ENCODE measurements around the gene S100A5. TPM values are rescaled to one million over a fixed set of nuclear protein-coding genes. Genes with fewer than 3 reads are reported as not detected.
A peak's percentile ranks its signal among the peaks of the same experiment; 100 is the strongest.

The S100A5 gene
- polyA plus RNA-seq, 2 of the 4 experiments (the other 2 are of a cell fraction), result 0.45 to 0.68 TPM

- Histone ChIP-seq H3K4me1 (peaks cover 39% of the 10 kb centered on the region), H3K27ac (peak overlapping the region; percentile 87), H3K9me3 (no peaks in the 10 kb centered on the region), H3K4me3 (no peak overlapping the region), H3K4me2 (peak overlapping the region; percentile 78; the same call in 2 of the 3 replicates)
- ChIA-PET POLR2A (no interaction called here), CTCF (interaction anchor here (0.7 to 13.0 kb wide), 13 partner anchors 8 to 168 kb away, joined by 3 to 273 read pairs (median 6); partner anchors contain the start of genes S100A2, S100A6 and S100A9)
- no peak for DNase-seq (ENCODE audit: low read depth in 1 of 2, low spot score in 1 of 2)
- ATAC-seq, result no peak
- no peak for FAIRE-seq
- no peak for TF ChIP-seq E2F6 (IDR thresholded peaks at IDR 0.05; ENCODE audit: borderline replicate concordance, low read depth)
- no peak for TF ChIP-seq CHD4 (IDR thresholded peaks at IDR 0.05; ENCODE audit: borderline replicate concordance)
- TF ChIP-seq CBX2 (IDR thresholded peaks at IDR 0.05; ENCODE audit: borderline replicate concordance, low read depth), result no peak
- TF ChIP-seq NPAS2 (CRISPR knock-in tag; IDR thresholded peaks at IDR 0.05; ENCODE audit: borderline replicate concordance), result no peak
- TF ChIP-seq ESRRA (IDR thresholded peaks at IDR 0.05; ENCODE audit: borderline replicate concordance, low read length), result no peak
- no peak for TF ChIP-seq BCL3 (IDR thresholded peaks at IDR 0.05)
- WGBS (ENCODE audit: missing lambda C conversion rate), result 86% methylated on average over 9 of the region's 11 CpGs
These were observed 32.7 kb downstream of the S100A5 start for GRCh38 chr1:153507926-153508583.

- ATAC-seq (peak; percentile 71 to 75), DNase-seq (ENCODE audit: low read depth in 1 of 2, low spot score in 1 of 2) (peak; percentile 55 to 69), FAIRE-seq (no peak)
- Histone ChIP-seq H3K27ac (peak overlapping the region; percentile 87), H3K9me3 (no peaks in the 10 kb centered on the region), H3K4me3 (no peak overlapping the region), H3K4me2 (peak overlapping the region; percentile 78), H3K4me1 (peaks cover 36% of the 10 kb centered on the region)
- ChIA-PET CTCF (interaction anchor here (1.2 to 24.0 kb wide), 6 partner anchors 9 to 153 kb away, joined by 3 to 731 read pairs (median 134); partner anchors contain the start of genes PGLYRP4, S100A6 and S100A9), POLR2A (interaction anchor here (0.6 to 1.1 kb wide), 5 partner anchors 14 to 127 kb away, joined by 3 read pairs; partner anchors contain the start of genes CHTOP, S100A4 and S100A6)
- 37% methylated on average over 7 of the region's 7 CpGs for WGBS (ENCODE audit: missing lambda C conversion rate)
- TF ChIP-seq E2F6 (IDR thresholded peaks at IDR 0.05; ENCODE audit: borderline replicate concordance, low read depth) (0 out of 2 replicates have a peak, but pooled peaks have one; percentile 25), EP300 (IDR thresholded peaks at IDR 0.05) (peak in 1 of 2 experiments; percentile 35; a peak in 1 of 5 replicates), EHF (CRISPR knock-in tag; IDR thresholded peaks at IDR 0.05) (no peak), KDM1A (IDR thresholded peaks at IDR 0.05; ENCODE audit: low read depth) (no peak), MAZ (IDR thresholded peaks at IDR 0.05; ENCODE audit: borderline replicate concordance, low read depth, low read length) (no peak), TP53 (CRISPR knock-in tag; IDR thresholded peaks at IDR 0.05) (no peak), ESRRA (IDR thresholded peaks at IDR 0.05; ENCODE audit: borderline replicate concordance, low read length) (no peak), HMGXB4 (CRISPR knock-in tag; IDR thresholded peaks at IDR 0.05; ENCODE audit: borderline replicate concordance) (no peak), RAD21 (conservative IDR thresholded peaks at IDR 0.05 in 1 of 2, IDR thresholded peaks at IDR 0.05 in 1 of 2) (no peak), ZNF302 (CRISPR knock-in tag; IDR thresholded peaks at IDR 0.05) (no peak), TFCP2L1 (CRISPR knock-in tag; IDR thresholded peaks at IDR 0.05) (no peak), FOXS1 (CRISPR knock-in tag; IDR thresholded peaks at IDR 0.05) (no peak), MAX (IDR thresholded peaks at IDR 0.05) (peak; percentile 63; the same call in 1 of the 2 replicates), HOXA7 (CRISPR knock-in tag; IDR thresholded peaks at IDR 0.05) (no peak), ELK1 (IDR thresholded peaks at IDR 0.05; ENCODE audit: low read depth, low read length) (no peak), HOXB13 (CRISPR knock-in tag; IDR thresholded peaks at IDR 0.05; ENCODE audit: low read depth) (no peak), BHLHE40 (IDR thresholded peaks at IDR 0.05; ENCODE audit: low read depth, low read length) (no peak), CEBPB (IDR thresholded peaks at IDR 0.05) (no peak), USF2 (IDR thresholded peaks at IDR 0.05) (peak; percentile 53; the same call in 1 of the 2 replicates), RFX5 (IDR thresholded peaks at IDR 0.05) (no peak), HOXB5 (CRISPR knock-in tag; IDR thresholded peaks at IDR 0.05) (no peak), HES2 (IDR thresholded peaks at IDR 0.05) (no peak), CHD2 (IDR thresholded peaks at IDR 0.05; ENCODE audit: low read length, partially characterized antibody) (no peak)
These were observed 33.8 kb downstream of the S100A5 start for GRCh38 chr1:153506831-153507413.
